ENCODE data around the gene PHYKPL. TPM values are rescaled to one million over a fixed set of nuclear protein-coding genes. Genes with fewer than 3 reads are reported as not detected.
A peak's percentile ranks its signal among the peaks of the same experiment; 100 is the strongest.

Gene PHYKPL
- total and polyA plus RNA-seq, 2 of the 13 experiments (the other 11 are each of a cell fraction or from before 2014, with no cell fraction given) = 18.0 to 78.6 TPM

GRCh38 chr5:178232920-178233429 is 373 bp upstream of the PHYKPL start (continued):
- no peak for TF ChIP-seq RELA (CRISPR knock-in tag; IDR thresholded peaks at IDR 0.05)
- TF ChIP-seq GLI4 (CRISPR knock-in tag; IDR thresholded peaks at IDR 0.05; ENCODE audit: borderline replicate concordance) = no peak
- TF ChIP-seq GATA4 (IDR thresholded peaks at IDR 0.05; ENCODE audit: borderline replicate concordance, low read depth) = no peak
- no peak for TF ChIP-seq ZNF678 (CRISPR knock-in tag; IDR thresholded peaks at IDR 0.05)
- TF ChIP-seq ZFY (CRISPR knock-in tag; IDR thresholded peaks at IDR 0.05) = peak; percentile 15; the same call in 1 of the 2 replicates
- TF ChIP-seq HNF1B (CRISPR knock-in tag; IDR thresholded peaks at IDR 0.05) = peak; percentile 62; the same call in 1 of the 2 replicates
- TF ChIP-seq TAF15 (IDR thresholded peaks at IDR 0.05; ENCODE audit: low read depth, low read length, poor library complexity, severe bottlenecking) = no peak
- no peak for TF ChIP-seq MEIS2 (CRISPR knock-in tag; IDR thresholded peaks at IDR 0.05)
- no peak for TF ChIP-seq CENPBD1 (CRISPR knock-in tag; IDR thresholded peaks at IDR 0.05; ENCODE audit: borderline replicate concordance, low read depth)
- 0 out of 2 replicates have a peak, but pooled peaks have one; percentile 19 for TF ChIP-seq ZNF792 (CRISPR knock-in tag; IDR thresholded peaks at IDR 0.05)
- no peak for TF ChIP-seq ZNF232 (CRISPR knock-in tag; IDR thresholded peaks at IDR 0.05; ENCODE audit: borderline replicate concordance)
- 0 out of 2 replicates have a peak, but pooled peaks have one; percentile 46 for TF ChIP-seq YEATS2 (CRISPR knock-in tag; IDR thresholded peaks at IDR 0.05; ENCODE audit: borderline replicate concordance)
- TF ChIP-seq IRF9 (CRISPR knock-in tag; IDR thresholded peaks at IDR 0.05; ENCODE audit: borderline replicate concordance) = no peak
